Right atrium auricular region (tissue), 2 donors: ENCODE data around the gene PTRHD1. TPM values are rescaled to one million over a fixed set of nuclear protein-coding genes. Genes with fewer than 3 reads are reported as not detected.
A peak's percentile ranks its signal among the peaks of the same experiment; 100 is the strongest.

Source experiments
- DNase-seq: peaks from one replicate; pipeline ENCODE4 v3.0.0-alpha.2; 2019; ENCODE audit warnings: low spot score
- H3K27ac ChIP-seq, 2 donors: fragments of 200-600 bp; sonication (generic); 1 replicate in 1 of 2; 2 replicates in 1 of 2; pipeline ENCODE4 v1.5.1; 2016 to 2019
- H3K27me3 ChIP-seq, 2 donors: fragments of 200-600 bp; sonication (generic); one replicate each; pipeline versions ENCODE4 v1.5.1 to v1.6.0; 2017 to 2019
- H3K36me3 ChIP-seq: fragments of 200-600 bp; sonication (generic); one replicate; pipeline ENCODE4 v1.5.1; 2016
- H3K4me1 ChIP-seq, 2 donors: fragments of 200-600 bp; sonication (generic); one replicate each; pipeline versions ENCODE4 v1.5.1 to v1.6.0; 2017 to 2019
- H3K4me3 ChIP-seq, 2 donors: fragments of 200-600 bp; sonication (generic); 1 replicate in 1 of 2; 2 replicates in 1 of 2; pipeline ENCODE4 v1.5.1; 2017 to 2019; ENCODE audit warnings: mild to moderate bottlenecking in 1 of 2, moderate library complexity in 1 of 2
- H3K9me3 ChIP-seq, 2 donors: fragments of 200-600 bp; sonication (generic); one replicate each; pipeline ENCODE4 v1.5.1; 2019
- CTCF ChIP-seq, 2 donors: fragments of 200-600 bp; sonication (generic); IDR thresholded peaks; one replicate each; pipeline ENCODE4 v1.5.1; 2019; ENCODE audit warnings: antibody characterized with exemption in 2 of 2
- total RNA-seq, 2 donors: library from RNA; depleted of rRNA; stranded (reverse); fragments of >200 nt; gene quantifications; one replicate each; pipeline ENCODE4 v1.1.0, GENCODE V29; 2016

PTRHD1 gene
- total RNA-seq, result 10 to 100 TPM; 12.8 to 17.7 TPM

- Histone ChIP-seq H3K9me3 (no peaks in the 10 kb centered on the region), H3K4me3 (peak within 1 kb of the TSS; percentile 71 to 77), H3K27me3 (no peaks in the 10 kb centered on the region), H3K27ac (peak within 1 kb of the TSS; percentile 94 to 99), H3K4me1 (peaks cover 0 to 14% of the 10 kb centered on the region in 2 donors), H3K36me3 (no peaks in the 10 kb centered on the region)
- TF ChIP-seq CTCF (IDR thresholded peaks at IDR 0.05), result peak; percentile 36 to 72
- DNase-seq, result peak; percentile 96
Measured at GRCh38 chr2:24792874-24793760, at the start of gene PTRHD1, which contains the start of gene CENPO. TSS of gene PTRHD1 (minus strand) at chr2:24793391. CDS start at chr2:24793377, 14 bp downstream. TSS of gene CENPO (plus strand) at chr2:24793425. CDS start at chr2:24793920, 495 bp downstream.

GRCh38 chr2:24842081-24843050 lies 49.2 kb upstream of the PTRHD1 start:
- TF ChIP-seq CTCF (IDR thresholded peaks at IDR 0.05), result no peak

GRCh38 chr2:24840962-24841945 lies 48.1 kb upstream of the PTRHD1 start:
- H3K27ac ChIP-seq, result no peak overlapping the region
- H3K36me3 ChIP-seq, result no peaks in the 10 kb centered on the region
- H3K9me3 ChIP-seq, result no peaks in the 10 kb centered on the region
- H3K27me3 ChIP-seq, result no peaks in the 10 kb centered on the region
- no peak for DNase-seq
- no peak overlapping the region for H3K4me3 ChIP-seq
- no peaks in the 10 kb centered on the region for H3K4me1 ChIP-seq
- no peak for TF ChIP-seq CTCF (IDR thresholded peaks at IDR 0.05)

More at GRCh38 chr2:24842081-24843050, 49.2 kb upstream of the PTRHD1 start:
- no peaks in the 10 kb centered on the region for H3K27me3 ChIP-seq
- no peaks in the 10 kb centered on the region for H3K9me3 ChIP-seq
- no peaks in the 10 kb centered on the region for H3K36me3 ChIP-seq
- no peaks in the 10 kb centered on the region for H3K4me1 ChIP-seq
- DNase-seq, result no peak
- H3K4me3 ChIP-seq, result no peak overlapping the region
- H3K27ac ChIP-seq, result no peak overlapping the region

GRCh38 chr2:24840164-24840869 lies 47.1 kb upstream of the PTRHD1 start:
- Histone ChIP-seq H3K4me3 (no peak overlapping the region), H3K9me3 (no peaks in the 10 kb centered on the region), H3K27ac (no peak overlapping the region), H3K36me3 (no peaks in the 10 kb centered on the region), H3K27me3 (no peaks in the 10 kb centered on the region), H3K4me1 (no peaks in the 10 kb centered on the region)
- no peak for DNase-seq
- TF ChIP-seq CTCF (IDR thresholded peaks at IDR 0.05), result no peak
